Activated naive CD8-positive, alpha-beta T cell treated with anti-CD3 and anti-CD28 coated beads, Interleukin-2, amount 50 U/mL, for 24 hours (primary cell): ENCODE data around the gene P4HB.

Source experiments
- ATAC-seq: fragments of 150-1000 bp; cut with Tn5 transposase; one replicate; pipeline ENCODE4 v1.10.0; 2021
- DNase-seq: peaks from one replicate; pipeline ENCODE4 v3.0.0; 2021
- H3K27ac Mint-ChIP-seq: one replicate; pipeline ENCODE4 v1.8.0; 2021; ENCODE audit warnings: mild to moderate bottlenecking, mixed read lengths
- H3K27me3 Mint-ChIP-seq: one replicate; pipeline ENCODE4 v1.8.0; 2021; ENCODE audit warnings: mixed read lengths
- H3K36me3 Mint-ChIP-seq: one replicate; pipeline ENCODE4 v1.8.0; 2021; ENCODE audit warnings: low read depth, mixed read lengths
- H3K4me1 Mint-ChIP-seq: one replicate; pipeline ENCODE4 v1.8.0; 2021; ENCODE audit warnings: mixed read lengths
- H3K4me3 Mint-ChIP-seq: one replicate; pipeline ENCODE4 v1.8.0; 2021; ENCODE audit warnings: mild to moderate bottlenecking, moderate library complexity, mixed read lengths
- H3K9me3 Mint-ChIP-seq: one replicate; pipeline ENCODE4 v1.8.0; 2021; ENCODE audit warnings: mixed read lengths

The P4HB gene

DNA sequence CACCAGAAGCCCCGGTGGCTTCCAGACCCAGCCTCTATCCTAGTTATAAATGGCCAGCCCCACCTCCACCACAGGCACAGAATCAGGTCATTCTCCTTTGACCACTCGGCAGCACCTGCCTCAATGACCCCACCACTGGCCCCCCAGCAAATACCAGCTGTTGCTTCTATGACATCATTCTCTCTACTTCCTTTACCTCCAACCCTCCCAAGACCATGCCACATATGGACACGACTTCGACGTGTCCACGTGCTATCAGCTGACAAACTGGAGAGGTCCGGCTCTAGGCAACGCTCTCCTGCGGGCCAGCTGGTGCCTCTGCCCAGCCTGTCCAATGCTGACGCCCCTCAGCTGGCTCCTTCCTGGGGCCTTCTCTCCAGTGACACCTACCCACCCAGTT is 25.1 kb upstream of the P4HB start:
- Mint-ChIP-seq H3K36me3 (peaks cover 72% of the 10 kb centered on the region), H3K27ac (peak overlapping the region; percentile 52), H3K4me3 (no peak overlapping the region), H3K9me3 (no peaks in the 10 kb centered on the region), H3K27me3 (no peaks in the 10 kb centered on the region), H3K4me1 (peaks cover 17% of the 10 kb centered on the region)
- DNase-seq (no peak), ATAC-seq (no peak)

DNA sequence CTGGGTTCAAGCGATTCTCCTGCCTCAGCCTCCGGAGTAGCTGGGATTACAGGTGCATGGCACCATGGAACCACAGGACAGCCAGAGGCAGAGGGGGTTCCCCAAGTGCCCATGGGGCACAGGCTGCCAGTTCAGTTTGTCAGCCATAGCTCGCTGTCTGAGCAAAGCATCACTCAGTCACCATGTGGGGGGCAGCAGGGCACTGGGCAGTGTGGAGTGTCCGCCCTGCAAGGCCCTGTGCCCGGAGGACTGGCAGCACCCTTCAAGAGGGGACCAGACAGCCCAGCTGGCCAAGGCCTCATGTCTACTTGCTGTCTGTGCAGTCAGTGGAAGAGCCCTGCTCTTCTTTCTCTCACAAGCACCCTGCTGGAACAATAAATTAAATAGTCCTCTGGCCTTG is 24.6 kb upstream of the P4HB start:
- no peaks in the 10 kb centered on the region for H3K27me3 Mint-ChIP-seq

DNA sequence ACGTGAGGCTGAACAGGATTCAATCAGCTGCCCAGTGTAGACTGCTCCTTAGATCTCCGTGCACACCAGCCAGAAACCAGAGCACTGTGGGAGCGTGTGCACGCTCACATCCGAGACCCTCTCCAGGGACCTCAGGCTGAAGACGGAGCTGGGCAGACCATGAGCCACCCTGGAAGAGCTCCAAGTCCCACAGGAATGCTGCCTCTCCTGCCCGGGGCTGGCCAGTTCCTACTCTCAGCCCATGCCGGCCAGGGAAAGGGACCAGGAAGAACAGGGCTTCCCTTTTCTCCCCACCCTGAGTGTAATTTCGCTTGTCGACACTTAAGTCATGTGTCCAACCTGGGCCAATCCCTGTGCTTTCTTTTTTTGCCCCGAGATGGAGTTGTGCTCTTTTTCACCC is 24.2 kb upstream of the P4HB start:
- Mint-ChIP-seq H3K4me3 (no peak overlapping the region), H3K4me1 (peaks cover 11% of the 10 kb centered on the region), H3K27ac (peak overlapping the region; percentile 39), H3K36me3 (peaks cover 70% of the 10 kb centered on the region), H3K27me3 (no peaks in the 10 kb centered on the region), H3K9me3 (no peaks in the 10 kb centered on the region)
- ATAC-seq: peak; percentile 30
- DNase-seq: no peak

More for the DNA sequence above, 24.6 kb upstream of the P4HB start:
- H3K36me3 Mint-ChIP-seq: peaks cover 70% of the 10 kb centered on the region
- no peak for DNase-seq
- H3K4me3 Mint-ChIP-seq: no peak overlapping the region
- peaks cover 14% of the 10 kb centered on the region for H3K4me1 Mint-ChIP-seq
- no peak overlapping the region for H3K27ac Mint-ChIP-seq
- no peaks in the 10 kb centered on the region for H3K9me3 Mint-ChIP-seq
- ATAC-seq: no peak

DNA sequence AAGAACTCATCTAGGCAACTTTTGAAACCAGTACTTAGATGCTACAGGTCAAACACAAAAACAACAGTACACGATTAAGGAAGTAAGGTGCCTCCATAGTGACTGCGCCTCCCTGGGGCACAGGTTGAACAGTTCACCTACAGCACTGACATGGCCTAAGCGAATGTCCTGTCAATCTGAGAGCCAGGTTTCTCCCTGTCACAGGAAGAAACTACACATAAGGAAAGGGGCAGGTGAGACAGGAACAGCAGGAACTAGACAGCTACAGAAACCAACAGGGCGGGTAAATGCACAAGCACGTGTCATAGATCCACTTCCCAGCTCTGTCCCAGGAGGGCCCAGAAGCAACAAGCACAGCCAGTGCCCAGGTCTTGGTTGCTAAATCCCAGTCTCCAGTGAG is 18.8 kb upstream of the P4HB start:
- no peak for ATAC-seq
- Mint-ChIP-seq H3K9me3 (no peaks in the 10 kb centered on the region), H3K4me3 (no peak overlapping the region), H3K27me3 (no peaks in the 10 kb centered on the region), H3K27ac (no peak overlapping the region), H3K36me3 (peaks cover 47% of the 10 kb centered on the region), H3K4me1 (peaks cover 7% of the 10 kb centered on the region)
- DNase-seq: no peak

DNA sequence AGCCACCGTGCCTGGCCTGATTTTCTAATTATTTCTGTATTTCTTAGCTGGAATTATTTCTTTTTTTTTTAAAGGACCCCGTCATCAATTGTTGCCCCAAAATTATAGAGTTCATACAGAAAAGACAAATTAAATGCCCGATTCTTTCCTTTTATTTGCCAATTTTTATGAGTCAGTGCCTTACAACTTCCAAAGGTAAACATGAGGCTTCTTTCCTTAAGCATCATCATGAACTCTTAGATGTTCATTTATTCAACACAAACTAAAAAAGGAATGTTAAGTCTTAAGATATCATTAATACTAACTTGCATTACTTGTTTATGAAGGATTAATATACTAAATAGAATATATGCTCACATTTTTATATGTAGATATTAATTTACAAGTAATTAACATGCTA is 18.0 kb upstream of the P4HB start:
- Mint-ChIP-seq H3K27ac (no peak overlapping the region), H3K36me3 (peaks cover 44% of the 10 kb centered on the region), H3K9me3 (no peaks in the 10 kb centered on the region), H3K4me3 (no peak overlapping the region), H3K27me3 (no peaks in the 10 kb centered on the region), H3K4me1 (peaks cover 14% of the 10 kb centered on the region)
- DNase-seq: no peak
- no peak for ATAC-seq

DNA sequence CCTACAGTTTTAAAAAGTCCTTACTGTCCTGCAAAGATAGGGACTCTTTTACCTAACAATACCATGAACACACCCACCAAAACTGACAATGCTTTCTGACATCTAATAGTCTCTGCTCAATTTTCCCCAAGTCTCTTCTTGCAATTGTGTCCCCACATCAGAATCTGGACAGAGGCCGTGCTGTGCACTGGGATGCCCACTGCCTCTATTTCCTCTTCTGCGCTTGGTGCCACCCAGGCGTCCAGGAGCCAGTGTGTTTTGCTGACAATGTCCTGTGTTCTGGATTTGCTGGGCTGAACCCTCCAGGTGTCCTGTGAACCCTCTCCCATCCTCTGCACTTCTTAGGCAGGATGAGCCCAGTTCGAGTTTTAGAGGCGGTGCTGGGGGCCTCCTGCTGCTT is 17.2 kb upstream of the P4HB start:
- no peak for DNase-seq
- no peak overlapping the region for H3K4me3 Mint-ChIP-seq
- no peak overlapping the region for H3K27ac Mint-ChIP-seq
- peaks cover 41% of the 10 kb centered on the region for H3K36me3 Mint-ChIP-seq
- H3K9me3 Mint-ChIP-seq: no peaks in the 10 kb centered on the region
- no peaks in the 10 kb centered on the region for H3K27me3 Mint-ChIP-seq
- peaks cover 21% of the 10 kb centered on the region for H3K4me1 Mint-ChIP-seq
- no peak for ATAC-seq

DNA sequence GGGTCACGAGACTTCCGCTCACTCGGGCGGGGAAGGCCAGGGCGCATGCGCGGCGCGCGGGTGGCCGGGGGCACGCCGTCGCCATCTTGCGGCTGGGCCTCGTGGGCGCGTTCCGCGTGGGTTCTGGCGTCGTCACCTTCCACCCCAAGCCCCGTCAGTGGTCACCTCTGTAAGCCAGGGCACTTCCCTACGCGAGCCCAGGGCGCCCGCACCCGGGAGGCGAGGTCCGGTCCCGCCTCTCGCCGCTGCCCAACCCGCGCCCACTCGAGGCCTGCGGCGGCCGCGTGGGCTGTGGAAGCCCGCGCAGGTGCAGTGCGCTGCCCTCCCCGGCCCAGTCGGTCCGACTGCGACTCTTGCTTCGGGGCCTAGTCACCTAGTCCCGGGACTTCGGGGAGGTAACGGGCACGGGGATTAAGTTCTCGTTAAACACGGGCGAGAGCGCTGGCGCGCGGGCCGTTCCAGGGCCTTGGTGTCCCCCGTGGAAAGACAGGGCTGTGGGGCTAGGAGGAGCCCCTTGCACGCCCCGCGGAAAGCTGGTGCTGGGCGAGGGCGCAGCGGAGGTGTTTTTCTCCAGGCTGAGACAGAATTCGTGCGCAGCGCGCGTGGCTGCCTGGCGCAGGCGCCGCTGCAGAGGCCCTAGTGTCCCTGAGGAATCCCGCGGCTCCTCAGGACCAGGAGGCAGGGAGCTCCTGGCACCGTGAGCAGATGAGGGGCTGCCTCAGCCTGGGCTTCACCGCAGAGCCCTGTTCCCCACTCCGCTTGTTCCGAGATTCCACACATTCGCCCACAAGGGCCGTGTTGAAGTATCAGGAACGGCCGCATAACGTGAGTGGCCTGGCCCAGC is 11.3 kb upstream of the P4HB start:
- peak; percentile 97 for DNase-seq
- H3K4me3 Mint-ChIP-seq: peak overlapping the region; percentile 83
- no peaks in the 10 kb centered on the region for H3K27me3 Mint-ChIP-seq
- H3K4me1 Mint-ChIP-seq: peaks cover 53% of the 10 kb centered on the region
- peak; percentile 0 for ATAC-seq
- peak overlapping the region; percentile 95 for H3K27ac Mint-ChIP-seq
- H3K36me3 Mint-ChIP-seq: peaks cover 15% of the 10 kb centered on the region
- no peaks in the 10 kb centered on the region for H3K9me3 Mint-ChIP-seq

DNA sequence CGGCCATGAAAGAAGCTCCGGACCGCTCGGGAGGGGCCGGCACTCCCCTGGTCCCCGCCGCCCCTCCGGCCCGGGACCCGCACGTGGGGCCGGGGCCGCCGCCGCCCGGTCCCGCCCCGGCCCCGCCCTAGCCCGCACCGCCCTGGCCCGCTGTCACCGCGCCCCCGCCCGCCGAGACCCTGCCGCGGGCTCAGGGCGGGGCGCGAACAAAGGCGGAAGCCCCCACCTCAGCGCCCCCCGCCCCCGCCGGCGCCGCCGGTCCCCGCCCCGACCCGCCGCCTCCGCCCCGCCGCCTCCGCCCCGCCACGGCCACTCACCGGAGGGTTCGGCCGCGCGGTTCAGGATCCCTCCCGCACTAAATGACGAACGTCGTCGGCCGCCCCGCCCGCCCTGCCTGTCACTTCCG is 10.6 kb upstream of the P4HB start, which contains the start of gene ARHGDIA:
TSS of gene ARHGDIA (minus strand) at position 357 of the 406 bp plus-strand sequence. CDS start 1,407 bp downstream, outside the sequence.
- Mint-ChIP-seq H3K9me3 (no peaks in the 10 kb centered on the region), H3K27ac (peak within 1 kb of the TSS; percentile 95), H3K27me3 (no peaks in the 10 kb centered on the region), H3K4me1 (peaks cover 56% of the 10 kb centered on the region), H3K36me3 (peaks cover 15% of the 10 kb centered on the region), H3K4me3 (peak within 1 kb of the TSS; percentile 89)
- DNase-seq (no peak), ATAC-seq (peak; percentile 39)

DNA sequence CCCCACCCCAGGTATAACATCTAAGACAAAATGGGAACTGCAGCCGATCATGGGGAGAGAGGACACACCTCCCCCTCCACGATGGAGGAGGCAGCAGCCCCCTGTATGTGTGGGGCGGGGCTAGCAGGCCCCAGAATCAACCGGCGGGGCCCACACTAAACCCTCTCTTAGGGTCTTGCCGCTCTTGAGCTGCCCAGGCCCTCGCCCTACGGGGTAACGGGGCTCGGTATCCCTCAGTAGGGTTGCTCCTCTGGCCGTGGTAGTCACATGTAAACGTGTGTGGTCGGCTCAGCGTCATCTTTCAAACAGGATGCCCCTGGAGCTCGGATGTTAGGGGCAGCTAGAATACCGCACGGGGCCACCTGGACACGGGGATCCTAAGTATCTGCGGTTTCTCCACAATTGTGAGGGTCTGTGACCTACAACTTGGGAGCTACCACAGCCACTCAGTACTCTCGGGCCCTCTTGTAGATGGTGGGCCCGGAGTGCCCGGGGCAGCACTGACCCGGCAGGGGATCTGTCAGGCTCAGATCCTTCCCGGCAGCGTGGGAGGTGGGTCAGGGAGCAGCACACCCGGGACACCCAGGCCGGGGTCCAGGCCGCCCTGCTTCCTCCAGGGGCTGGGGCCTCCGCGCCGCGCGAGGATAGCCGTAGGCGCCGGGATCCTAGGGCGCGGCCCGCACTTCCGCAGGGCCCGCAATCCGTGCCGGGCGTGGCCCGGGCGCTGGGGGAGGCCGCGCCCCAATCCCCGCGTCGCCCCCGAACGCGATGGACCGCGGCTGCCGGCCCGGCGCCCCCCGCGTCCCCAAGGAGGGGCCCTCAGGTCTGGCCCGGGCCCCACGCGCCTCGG is 10.0 kb upstream of the P4HB start:
- H3K27me3 Mint-ChIP-seq: no peaks in the 10 kb centered on the region
- peak overlapping the region; percentile 93 for H3K27ac Mint-ChIP-seq
- ATAC-seq: peak; percentile 5
- H3K4me1 Mint-ChIP-seq: peaks cover 61% of the 10 kb centered on the region
- peaks cover 19% of the 10 kb centered on the region for H3K36me3 Mint-ChIP-seq
- DNase-seq: peak; percentile 55
- peak overlapping the region; percentile 89 for H3K4me3 Mint-ChIP-seq
- no peaks in the 10 kb centered on the region for H3K9me3 Mint-ChIP-seq

DNA sequence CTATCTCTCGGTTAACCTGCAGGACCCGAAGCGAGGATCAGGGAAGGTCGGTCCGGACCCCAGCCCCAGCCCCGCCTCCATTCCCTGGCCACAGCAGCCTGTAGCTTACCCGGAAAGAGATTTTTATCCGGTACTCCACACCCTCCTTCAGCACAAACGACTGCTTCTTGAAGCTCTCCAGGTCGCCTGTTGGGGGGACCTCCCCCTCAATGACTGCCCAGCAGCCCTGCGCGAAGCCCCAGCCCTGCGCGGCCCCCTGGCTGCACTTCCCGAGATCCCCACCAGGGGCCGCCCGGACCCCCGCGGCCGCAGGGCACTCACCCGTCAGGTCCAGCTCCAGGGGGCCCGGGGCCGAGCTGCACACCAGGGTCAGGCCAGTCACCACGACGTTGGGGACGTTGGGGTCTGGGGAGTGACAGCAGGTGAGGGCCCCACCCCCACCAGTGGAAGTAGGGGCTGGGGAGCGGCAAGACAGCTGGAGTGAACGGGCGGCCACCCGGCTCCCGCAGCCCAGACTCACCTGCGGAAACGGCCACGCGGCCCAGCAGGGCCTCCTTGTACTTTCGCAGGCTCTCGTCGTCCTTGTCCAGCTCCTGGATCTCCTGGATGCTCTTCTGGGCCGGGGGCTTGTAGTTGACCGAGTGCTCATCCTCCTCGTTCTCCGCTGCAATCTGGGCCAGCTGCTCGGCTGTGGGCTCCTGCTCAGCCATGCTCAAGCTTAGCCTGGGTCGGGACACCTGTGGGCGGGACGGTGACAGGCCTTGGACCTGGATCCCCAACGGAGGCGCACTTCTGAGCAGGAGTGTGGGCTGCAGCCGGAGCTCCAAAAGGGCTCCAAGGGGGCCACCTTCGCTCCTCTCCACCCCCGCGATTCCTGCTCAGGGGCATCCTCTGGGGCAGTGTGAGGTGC is 9.1 kb upstream of the P4HB start:
- ATAC-seq: no peak
- peak; percentile 73 for DNase-seq
- Mint-ChIP-seq H3K27me3 (no peaks in the 10 kb centered on the region), H3K4me3 (peak overlapping the region; percentile 89), H3K27ac (peak overlapping the region; percentile 93), H3K9me3 (no peaks in the 10 kb centered on the region), H3K4me1 (peaks cover 59% of the 10 kb centered on the region), H3K36me3 (peaks cover 24% of the 10 kb centered on the region)

DNA sequence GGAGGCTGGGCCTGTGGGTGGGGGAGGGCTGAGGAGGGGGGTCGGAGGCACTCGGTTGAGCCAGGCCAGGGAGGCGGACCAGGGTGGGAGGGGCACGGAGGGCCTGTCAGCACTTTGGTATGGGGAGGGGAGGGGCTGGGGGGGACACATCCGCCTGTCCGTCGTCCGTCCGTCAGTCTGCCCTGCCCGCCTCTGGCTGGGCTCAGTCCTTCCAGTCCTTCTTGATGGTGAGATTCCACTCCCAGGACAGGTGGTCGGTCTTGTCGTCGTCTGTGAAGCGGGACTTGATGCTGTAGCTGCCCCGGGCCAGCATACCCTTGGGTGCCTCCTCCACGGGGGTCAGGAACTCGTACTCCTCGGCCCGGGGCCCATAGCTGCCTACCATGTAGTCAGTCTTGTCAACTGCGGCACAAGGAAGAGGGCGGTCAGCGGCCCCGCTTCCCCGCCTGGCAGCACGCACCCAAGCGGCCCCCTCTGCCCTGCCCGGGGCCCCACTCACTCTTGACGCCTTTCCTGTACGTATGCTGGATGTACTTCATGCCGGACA is 8.4 kb upstream of the P4HB start:
- H3K9me3 Mint-ChIP-seq: no peaks in the 10 kb centered on the region
- peaks cover 25% of the 10 kb centered on the region for H3K36me3 Mint-ChIP-seq
- H3K4me3 Mint-ChIP-seq: peak overlapping the region; percentile 89
- no peaks in the 10 kb centered on the region for H3K27me3 Mint-ChIP-seq
- peaks cover 56% of the 10 kb centered on the region for H3K4me1 Mint-ChIP-seq
- no peak for DNase-seq
- no peak for ATAC-seq
- H3K27ac Mint-ChIP-seq: peak overlapping the region; percentile 93

DNA sequence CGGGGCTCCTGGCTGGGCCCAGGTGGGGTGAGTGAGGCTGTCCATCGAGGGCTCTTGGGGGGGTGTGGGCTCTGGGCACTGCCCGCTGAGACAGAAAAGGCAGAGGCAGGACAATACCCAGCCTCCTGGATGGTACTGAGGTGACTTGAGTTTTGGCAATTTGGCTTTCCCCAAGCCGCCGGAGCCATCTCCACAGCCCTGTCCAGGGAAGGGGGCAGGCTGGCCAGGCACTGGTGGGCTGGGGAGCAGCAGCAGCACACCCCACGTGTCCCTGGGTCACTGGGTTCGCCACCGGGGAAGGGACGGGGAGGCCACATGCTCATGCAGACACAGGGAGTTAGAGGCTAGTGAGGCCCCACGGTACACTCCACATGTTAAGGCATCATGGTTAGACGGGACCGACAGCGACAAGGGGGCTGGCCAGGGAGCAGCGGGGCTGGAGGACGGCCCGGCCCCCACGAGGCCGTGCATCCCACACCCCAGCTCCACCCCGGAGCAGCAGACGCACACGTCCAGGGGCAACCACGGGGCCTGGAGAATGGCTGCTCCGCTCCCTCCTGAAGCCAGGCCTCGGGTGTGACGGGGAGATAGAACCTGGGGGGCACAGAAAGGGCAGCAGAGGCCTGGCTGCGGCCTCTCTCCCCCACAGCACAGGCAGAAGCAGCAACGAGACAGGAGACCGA is 7.8 kb upstream of the P4HB start:
- Mint-ChIP-seq H3K27me3 (no peaks in the 10 kb centered on the region), H3K9me3 (no peaks in the 10 kb centered on the region), H3K4me3 (peak overlapping the region; percentile 17), H3K36me3 (peaks cover 32% of the 10 kb centered on the region), H3K4me1 (peaks cover 58% of the 10 kb centered on the region), H3K27ac (peak overlapping the region; percentile 81)
- ATAC-seq (no peak), DNase-seq (peak; percentile 24)

DNA sequence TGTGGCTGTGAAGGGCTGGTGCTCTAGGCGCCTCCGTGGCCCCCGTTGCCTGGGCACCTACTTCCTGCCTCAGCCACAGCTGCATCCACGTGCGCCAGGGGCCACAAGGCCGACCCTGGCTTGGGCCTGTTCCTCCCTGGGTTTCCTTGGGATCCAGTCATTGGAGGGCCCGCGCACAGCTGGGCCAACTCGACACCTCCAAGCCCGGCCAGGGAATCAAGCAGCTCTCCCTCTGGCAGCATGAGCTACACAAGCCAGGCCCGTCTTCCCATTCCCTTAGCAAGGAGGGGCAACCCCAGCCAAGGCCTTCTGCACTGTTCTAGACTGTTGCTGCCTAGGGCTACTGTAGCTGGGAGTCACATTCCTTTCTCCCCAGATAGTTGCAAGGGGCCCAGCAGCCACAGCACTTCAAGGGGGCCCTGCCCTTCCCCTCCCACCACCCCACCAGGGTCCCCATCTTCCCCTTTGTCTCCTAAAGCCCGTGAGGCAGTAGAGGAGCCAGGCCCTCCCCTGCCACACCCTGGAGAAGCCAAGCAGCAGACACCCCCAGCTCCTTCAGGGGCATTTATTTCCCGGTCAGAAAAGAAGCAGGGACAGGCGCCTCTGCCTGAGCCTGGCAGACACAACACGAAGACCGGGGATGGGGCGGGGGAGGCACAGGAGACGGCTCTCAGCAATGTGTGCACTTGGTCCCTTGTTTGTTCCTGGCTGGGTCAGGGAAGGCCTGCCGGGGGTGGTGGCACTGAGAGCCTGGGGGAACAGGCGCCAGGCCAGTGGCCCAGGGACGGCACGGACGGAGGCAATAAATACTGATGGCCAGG is 7.0 kb upstream of the P4HB start:
- Mint-ChIP-seq H3K4me1 (peaks cover 57% of the 10 kb centered on the region), H3K27me3 (no peaks in the 10 kb centered on the region), H3K9me3 (no peaks in the 10 kb centered on the region), H3K36me3 (peaks cover 37% of the 10 kb centered on the region), H3K4me3 (peak overlapping the region; percentile 36), H3K27ac (peak overlapping the region; percentile 81)
- DNase-seq (peak; percentile 42), ATAC-seq (peak; percentile 1)
